Measurements from ENCODE around the gene APBA2.

DNA sequence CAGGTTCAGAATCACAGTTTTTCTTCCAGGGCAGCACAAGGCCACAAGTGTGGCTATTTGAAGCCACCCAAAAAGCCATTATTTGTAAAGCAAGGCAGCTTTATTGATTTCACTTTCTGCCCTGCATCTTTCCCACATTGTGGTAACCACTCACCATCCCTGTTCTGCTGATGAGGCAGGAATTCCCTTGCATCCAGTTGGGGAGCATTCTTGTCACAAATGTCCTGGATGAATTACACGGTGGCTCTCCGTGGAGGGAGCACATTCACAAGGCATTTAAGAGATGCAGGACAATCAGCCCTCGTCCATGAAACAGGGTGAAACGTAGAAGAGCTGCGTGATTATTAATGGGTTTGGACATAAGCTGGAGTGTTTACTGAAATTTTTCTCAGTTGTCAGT lies 111.2 kb downstream of the APBA2 start:
- TF ChIP-seq, protein P1, sequence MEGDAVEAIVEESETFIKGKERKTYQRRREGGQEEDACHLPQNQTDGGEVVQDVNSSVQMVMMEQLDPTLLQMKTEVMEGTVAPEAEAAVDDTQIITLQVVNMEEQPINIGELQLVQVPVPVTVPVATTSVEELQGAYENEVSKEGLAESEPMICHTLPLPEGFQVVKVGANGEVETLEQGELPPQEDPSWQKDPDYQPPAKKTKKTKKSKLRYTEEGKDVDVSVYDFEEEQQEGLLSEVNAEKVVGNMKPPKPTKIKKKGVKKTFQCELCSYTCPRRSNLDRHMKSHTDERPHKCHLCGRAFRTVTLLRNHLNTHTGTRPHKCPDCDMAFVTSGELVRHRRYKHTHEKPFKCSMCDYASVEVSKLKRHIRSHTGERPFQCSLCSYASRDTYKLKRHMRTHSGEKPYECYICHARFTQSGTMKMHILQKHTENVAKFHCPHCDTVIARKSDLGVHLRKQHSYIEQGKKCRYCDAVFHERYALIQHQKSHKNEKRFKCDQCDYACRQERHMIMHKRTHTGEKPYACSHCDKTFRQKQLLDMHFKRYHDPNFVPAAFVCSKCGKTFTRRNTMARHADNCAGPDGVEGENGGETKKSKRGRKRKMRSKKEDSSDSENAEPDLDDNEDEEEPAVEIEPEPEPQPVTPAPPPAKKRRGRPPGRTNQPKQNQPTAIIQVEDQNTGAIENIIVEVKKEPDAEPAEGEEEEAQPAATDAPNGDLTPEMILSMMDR (conservative IDR thresholded peaks at IDR 0.05; ENCODE audit: low read length): no peak
- no peak for TF ChIP-seq EZH2phosphoT487 (IDR thresholded peaks at IDR 0.05; ENCODE audit: borderline replicate concordance, low read depth, low read length)

Measured in OCI-LY7 (cell line).